MG63 (cell line): Measurements from ENCODE around the gene TANC1. TPM values are rescaled to one million over a fixed set of nuclear protein-coding genes. Genes with fewer than 3 reads are reported as not detected.

Source experiments
- DNase-seq: peaks from one replicate; pipeline ENCODE4 v3.0.0-alpha.2; 2020
- H3K27me3 ChIP-seq: fragments of 250-450 bp; sonication (Bioruptor Pico); 2 replicates; pipeline ENCODE4 v1.5.1; 2020; ENCODE audit warnings: mild to moderate bottlenecking, moderate library complexity
- H3K36me3 ChIP-seq: fragments of 250-450 bp; sonication (Bioruptor Pico); 2 replicates; pipeline ENCODE4 v1.5.1; 2020; ENCODE audit warnings: mild to moderate bottlenecking, moderate library complexity
- H3K4me3 ChIP-seq: fragments of 250-450 bp; sonication (Bioruptor Pico); 2 replicates; pipeline ENCODE4 v1.5.1; 2020; ENCODE audit warnings: mild to moderate bottlenecking, moderate library complexity
- H3K9me3 ChIP-seq: fragments of 250-450 bp; sonication (Bioruptor Pico); 2 replicates; pipeline ENCODE4 v1.5.1; 2020; ENCODE audit warnings: mild to moderate bottlenecking, moderate library complexity
- total RNA-seq: library from RNA; depleted of rRNA; stranded (reverse); fragments of >200 nt; shearing (Covaris generic); gene quantifications from 2 replicates; pipeline ENCODE4 v1.2.3, GENCODE V29; 2014; ENCODE audit warnings: low replicate concordance

TANC1 gene
- total RNA-seq, 1 experiment from 2014 or later = 8.8 TPM

DNA sequence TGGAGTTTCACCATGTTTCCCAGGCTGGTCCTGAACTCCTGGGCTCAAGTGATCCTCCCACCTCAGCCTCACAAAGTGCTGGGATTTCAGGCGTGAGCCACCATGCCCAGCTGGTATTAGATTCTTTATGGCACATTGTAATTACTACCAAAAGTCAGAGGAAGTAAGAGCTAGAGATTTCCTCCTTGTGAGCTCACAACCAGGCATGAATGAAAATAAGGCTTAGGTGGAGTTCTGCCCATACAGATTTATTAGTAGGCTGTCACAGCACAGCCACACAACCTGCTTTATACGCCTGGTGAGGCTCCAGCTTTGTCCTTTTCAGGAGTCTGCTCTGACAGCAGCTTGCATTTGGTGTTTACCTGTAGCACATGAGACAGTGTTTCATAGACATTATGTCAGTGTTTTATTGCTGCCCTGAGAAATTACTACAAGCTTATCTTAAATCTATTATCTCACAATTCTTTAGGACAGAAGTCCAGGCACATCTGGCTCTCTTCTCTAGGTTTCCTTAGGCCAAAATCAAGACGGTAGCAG, 156.6 kb downstream of the TANC1 start:
- no peaks in the 10 kb centered on the region; the same call in 1 of the 2 replicates for H3K36me3 ChIP-seq
- no peaks in the 10 kb centered on the region for H3K27me3 ChIP-seq
- H3K9me3 ChIP-seq = no peaks in the 10 kb centered on the region
- H3K4me3 ChIP-seq = no peak overlapping the region
- no peak for DNase-seq

DNA sequence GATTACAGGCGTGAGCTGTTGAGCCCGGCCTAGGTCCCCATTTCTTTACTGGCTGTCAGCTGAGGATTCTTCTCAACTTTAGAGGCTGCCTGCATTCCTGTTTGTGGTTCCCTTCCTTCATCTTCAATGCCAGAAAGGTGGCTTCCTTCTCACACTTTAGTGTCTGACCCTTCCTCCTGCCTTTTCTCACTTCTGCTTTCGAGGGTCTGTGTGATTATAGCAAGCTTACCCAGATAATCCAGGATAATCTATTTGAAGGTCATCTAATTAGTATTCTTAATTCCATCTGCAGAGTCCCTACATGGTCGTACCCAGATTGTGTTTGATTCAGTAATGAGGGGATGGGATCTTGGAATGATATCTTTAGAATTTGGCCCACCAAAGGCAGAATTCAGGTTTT, 157.4 kb downstream of the TANC1 start:
- Histone ChIP-seq H3K27me3 (no peaks in the 10 kb centered on the region), H3K9me3 (no peaks in the 10 kb centered on the region), H3K36me3 (no peaks in the 10 kb centered on the region; the same call in 1 of the 2 replicates), H3K4me3 (no peak overlapping the region)
- DNase-seq = no peak

DNA sequence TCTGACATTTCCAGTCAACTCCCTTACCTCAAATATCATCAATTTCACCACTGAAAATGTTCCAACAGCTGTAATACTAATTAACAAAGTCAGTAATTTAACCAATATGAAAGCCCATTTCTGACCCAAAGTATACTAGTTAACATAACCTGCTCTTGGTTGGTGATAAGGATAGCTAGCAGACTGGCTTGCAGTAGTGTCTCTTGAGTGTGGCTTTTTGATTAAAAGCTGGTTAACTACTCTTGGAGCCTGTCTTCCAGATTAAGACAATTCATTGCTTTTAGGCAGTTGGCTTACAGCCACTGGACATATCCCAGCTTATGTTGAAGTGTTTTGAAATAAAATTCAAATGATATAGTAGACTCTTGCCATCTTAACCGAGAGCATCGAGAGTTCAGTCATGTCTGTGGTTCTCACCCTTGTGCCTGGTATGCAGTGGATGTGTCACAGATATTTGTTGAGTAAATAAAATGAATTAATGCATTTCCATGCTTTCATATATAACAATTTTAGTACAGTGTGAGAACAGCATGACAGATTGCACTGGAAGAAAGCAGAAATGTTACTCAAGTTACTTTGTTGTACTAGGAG, 158.1 kb downstream of the TANC1 start:
- no peaks in the 10 kb centered on the region; the same call in 1 of the 2 replicates for H3K36me3 ChIP-seq
- no peak overlapping the region for H3K4me3 ChIP-seq
- peak; percentile 4 for DNase-seq
- H3K9me3 ChIP-seq = no peaks in the 10 kb centered on the region
- no peaks in the 10 kb centered on the region for H3K27me3 ChIP-seq

DNA sequence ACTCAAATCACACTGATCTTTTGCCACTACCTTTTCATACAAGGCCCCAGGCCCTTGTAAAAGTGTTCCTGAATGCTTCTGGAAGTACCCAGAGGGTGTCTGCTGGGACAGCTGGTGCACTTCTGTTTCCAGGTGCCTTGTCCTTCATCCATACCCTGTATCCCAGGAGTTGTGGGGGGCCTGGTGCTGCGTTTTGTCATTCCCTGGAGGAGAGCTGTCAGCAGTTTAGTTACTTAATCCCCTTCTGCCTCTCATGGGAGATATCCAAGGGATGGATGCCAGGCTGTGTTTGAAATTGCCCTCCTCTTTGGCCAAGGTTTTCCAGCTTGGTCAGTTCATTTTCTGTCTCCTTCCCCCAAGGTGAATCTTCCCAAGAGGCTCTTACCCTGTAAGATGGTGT, 159.8 kb downstream of the TANC1 start:
- no peaks in the 10 kb centered on the region for H3K27me3 ChIP-seq
- H3K4me3 ChIP-seq = no peak overlapping the region
- H3K36me3 ChIP-seq = no peaks in the 10 kb centered on the region; the same call in 1 of the 2 replicates
- DNase-seq = peak; percentile 9
- no peaks in the 10 kb centered on the region for H3K9me3 ChIP-seq

DNA sequence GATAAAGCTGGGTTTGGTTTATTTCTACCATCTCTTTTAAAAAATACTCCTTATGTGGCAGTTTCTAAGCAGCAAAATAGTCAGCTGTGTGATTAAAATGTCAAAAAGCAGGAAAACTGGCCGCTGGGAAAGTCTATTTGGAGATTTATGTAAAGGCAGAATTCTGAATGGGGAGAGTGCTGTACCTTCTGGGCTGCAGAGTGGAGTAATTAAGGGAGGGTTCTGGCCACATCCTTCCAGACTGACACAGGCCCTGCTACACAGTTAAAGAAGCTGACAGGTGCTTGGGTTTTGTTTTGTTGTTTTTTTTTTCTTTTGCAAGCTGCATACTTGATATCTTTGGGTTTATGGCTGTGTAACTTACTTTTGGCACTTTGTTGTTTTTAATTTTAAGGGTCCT, 160.8 kb downstream of the TANC1 start:
- no peak overlapping the region for H3K4me3 ChIP-seq
- H3K36me3 ChIP-seq = no peaks in the 10 kb centered on the region; the same call in 1 of the 2 replicates
- no peaks in the 10 kb centered on the region for H3K9me3 ChIP-seq
- DNase-seq = no peak
- no peaks in the 10 kb centered on the region for H3K27me3 ChIP-seq

DNA sequence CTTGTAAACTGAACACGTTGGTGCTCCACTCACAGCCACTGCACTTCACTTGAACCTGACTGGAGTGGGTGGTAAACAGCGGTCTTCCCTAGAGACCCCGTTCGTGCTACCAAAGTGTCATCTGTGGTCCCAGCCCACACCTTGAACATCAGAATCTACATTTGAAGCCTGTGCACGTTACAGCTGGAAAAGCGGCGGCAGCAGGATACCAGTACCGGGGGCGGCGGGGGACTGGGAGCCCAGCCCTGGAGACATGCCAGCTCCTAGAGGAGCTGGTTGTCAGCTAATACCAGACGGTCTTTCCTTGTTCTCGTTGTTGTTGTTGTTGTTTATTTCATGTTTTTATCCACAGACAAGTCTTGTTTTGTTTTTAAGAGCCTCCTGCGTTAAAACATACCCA, 161.4 kb downstream of the TANC1 start:
- no peak for DNase-seq
- Histone ChIP-seq H3K4me3 (no peak overlapping the region), H3K9me3 (no peaks in the 10 kb centered on the region), H3K36me3 (no peaks in the 10 kb centered on the region; the same call in 1 of the 2 replicates), H3K27me3 (no peaks in the 10 kb centered on the region)

DNA sequence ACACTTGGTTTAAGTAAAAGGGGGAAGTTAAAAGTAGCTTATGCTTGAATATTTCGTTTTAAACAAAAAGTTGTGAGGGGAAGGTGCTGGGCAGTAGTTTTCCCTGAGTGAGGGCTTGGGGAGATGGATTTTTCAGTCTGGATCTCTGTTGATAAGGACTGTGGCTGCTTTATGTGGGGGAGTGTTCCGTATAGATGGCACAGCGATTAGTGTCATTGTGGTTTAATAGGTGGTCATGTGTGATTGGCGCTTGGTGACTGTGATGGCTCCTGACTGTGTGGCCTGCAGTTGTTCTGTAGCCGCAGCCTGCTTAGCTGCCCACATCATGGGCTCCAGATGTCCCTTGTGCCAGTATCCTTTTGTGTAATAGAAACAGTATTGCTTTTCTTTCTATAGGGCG, 161.9 kb downstream of the TANC1 start:
- no peak for DNase-seq

DNA sequence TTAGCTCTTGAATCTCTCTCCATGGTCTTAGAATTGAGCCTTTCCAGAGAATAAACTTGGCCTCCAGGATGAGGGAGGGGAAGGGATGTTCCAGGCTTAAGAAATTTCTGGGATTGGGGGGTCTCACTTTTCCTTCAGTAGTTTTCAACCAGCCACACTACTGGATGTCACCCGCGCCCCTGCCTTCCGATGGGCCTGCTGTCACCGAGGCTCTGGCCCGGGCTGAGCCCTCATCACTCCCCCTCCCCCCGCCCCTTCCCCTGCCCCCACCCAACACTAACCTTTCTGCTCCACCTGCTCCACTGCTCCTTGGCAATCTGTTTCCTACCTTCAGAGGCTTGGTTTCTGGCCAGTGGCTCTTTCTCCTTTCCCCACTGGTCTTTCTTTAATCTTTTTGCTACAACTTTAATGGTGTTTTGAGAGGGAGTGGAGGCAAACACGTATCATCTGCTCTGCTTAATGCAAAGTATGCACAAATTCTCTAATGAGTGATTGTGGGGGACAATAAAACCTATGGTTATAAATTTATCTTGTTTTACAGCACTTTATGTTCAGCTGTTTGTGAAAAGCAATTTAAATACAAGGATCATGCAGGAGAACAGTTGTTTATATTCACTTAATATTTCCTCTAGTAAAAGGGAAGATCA, 162.9 kb downstream of the TANC1 start:
- no peak for DNase-seq
- no peaks in the 10 kb centered on the region for H3K9me3 ChIP-seq
- no peaks in the 10 kb centered on the region for H3K27me3 ChIP-seq
- no peak overlapping the region for H3K4me3 ChIP-seq
- H3K36me3 ChIP-seq = no peaks in the 10 kb centered on the region; the same call in 1 of the 2 replicates

More for the DNA sequence above, 161.9 kb downstream of the TANC1 start:
- Histone ChIP-seq H3K4me3 (no peak overlapping the region), H3K9me3 (no peaks in the 10 kb centered on the region), H3K27me3 (no peaks in the 10 kb centered on the region), H3K36me3 (no peaks in the 10 kb centered on the region; the same call in 1 of the 2 replicates)

DNA sequence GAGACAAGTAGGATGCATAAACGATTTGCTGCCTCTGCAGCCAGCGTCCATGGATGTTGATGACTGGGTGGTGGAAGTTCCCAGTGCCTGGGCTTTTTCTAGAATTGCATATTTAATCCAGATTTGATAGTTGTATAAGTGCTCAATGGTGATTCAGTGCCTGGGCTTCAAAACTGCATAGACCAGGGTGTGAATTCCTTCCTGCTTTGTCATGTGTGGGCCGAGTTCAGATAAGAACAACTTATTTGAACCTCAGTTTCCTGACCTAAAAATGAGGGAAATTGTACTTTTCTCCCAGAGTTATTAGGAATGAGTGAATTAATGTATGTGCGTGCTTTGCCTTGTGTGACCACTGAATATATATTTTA, 163.5 kb downstream of the TANC1 start:
- Histone ChIP-seq H3K27me3 (no peaks in the 10 kb centered on the region), H3K9me3 (no peaks in the 10 kb centered on the region), H3K4me3 (no peak overlapping the region), H3K36me3 (no peaks in the 10 kb centered on the region; the same call in 1 of the 2 replicates)
- peak; percentile 73 for DNase-seq

DNA sequence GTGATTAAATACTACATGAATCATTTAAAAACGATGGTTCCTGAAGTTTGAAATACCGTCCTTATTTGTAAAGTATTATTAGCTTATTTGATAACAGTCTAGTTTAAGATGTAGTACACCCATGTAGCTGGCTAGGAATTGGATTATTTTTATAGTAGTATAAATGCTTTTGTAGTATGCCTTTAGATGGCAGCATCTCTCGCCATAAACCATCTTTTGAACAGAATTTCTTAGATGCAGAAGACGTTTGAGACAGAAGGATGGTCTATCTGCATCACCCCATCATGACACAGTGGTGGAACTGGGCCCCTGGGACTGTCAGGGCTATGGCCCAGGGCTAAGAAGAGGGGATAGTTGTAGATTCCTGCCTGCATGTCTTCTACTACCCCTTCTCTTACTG, 165.4 kb downstream of the TANC1 start:
- Histone ChIP-seq H3K36me3 (no peaks in the 10 kb centered on the region), H3K27me3 (no peaks in the 10 kb centered on the region), H3K9me3 (no peaks in the 10 kb centered on the region), H3K4me3 (no peak overlapping the region)
- no peak for DNase-seq

DNA sequence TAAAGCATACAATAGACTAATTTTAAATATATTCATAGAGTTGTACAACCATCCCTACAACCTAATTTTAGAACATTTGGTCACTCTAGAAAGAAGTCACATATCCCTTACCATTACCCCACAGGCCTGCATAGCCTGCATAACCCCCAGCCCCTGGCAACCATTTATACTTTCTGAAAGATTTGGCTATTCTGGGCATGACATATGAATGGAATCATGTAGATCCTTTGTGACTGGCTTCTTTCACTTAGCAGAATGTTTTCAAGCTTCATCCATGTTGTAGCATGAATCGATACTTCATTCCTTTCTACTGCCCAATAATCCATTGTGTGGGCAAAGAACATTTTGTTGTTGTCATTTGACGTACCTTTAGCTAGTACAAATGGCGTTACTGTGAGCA, 166.5 kb downstream of the TANC1 start:
- Histone ChIP-seq H3K9me3 (no peaks in the 10 kb centered on the region), H3K27me3 (no peaks in the 10 kb centered on the region), H3K4me3 (no peak overlapping the region), H3K36me3 (no peaks in the 10 kb centered on the region; the same call in 1 of the 2 replicates)
- no peak for DNase-seq

DNA sequence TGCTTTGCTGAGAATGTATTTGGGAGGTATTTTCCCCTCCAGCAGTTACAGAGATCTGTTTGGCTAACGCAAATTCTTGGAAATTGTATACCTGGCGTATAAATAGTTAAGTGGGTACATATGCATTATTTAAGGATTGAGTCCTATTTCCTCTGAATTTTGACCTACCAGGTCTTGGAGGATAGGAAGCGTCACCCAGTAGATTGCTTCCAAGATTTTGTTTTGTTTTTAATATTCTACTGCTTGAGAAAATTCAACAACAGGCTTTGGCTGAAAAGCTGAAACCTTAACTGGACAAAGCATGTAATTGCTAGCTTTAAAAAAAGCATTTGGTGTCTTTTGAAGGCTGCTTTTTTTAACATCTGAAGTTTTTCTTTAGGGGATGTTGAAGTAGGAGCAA, 168.0 kb downstream of the TANC1 start:
- no peaks in the 10 kb centered on the region for H3K27me3 ChIP-seq
- DNase-seq = no peak
- H3K36me3 ChIP-seq = no peaks in the 10 kb centered on the region; the same call in 1 of the 2 replicates
- H3K4me3 ChIP-seq = no peak overlapping the region
- H3K9me3 ChIP-seq = no peaks in the 10 kb centered on the region

DNA sequence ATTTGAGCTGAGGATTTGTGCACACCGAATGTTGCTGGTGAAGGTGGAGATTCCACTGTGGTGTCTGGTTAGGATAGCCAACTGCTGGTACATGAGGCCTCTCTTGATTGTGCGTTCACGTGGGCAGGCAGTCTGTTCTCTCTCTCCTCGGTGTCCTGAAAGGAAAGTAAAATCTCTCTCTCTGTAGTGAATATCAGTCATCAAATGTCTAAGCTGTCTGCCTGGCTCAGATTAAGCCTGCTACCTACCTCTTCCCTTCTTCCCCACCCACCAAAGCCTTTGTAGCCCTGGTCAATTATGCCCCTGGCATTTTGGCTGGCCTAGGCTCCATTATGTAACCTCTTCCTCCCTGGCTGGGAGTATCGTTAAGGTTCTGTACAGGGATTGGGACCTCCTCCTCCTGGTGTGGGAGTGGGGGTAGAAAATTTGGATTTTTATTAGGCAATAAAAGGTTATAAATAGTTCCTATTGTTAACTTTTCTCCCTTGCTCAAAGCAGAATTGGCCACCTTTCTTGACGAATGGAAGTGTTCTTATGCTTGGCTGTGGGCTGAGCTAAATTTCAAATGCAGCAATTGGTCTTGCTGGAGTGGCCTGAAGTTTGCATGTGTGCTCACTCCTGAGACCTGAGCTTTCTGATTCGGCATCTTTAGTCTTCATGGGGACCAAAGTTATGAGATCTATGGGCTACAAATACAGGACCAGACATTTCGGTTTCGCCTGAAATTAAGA, 169.2 kb downstream of the TANC1 start:
- peak; percentile 30 for DNase-seq
- no peaks in the 10 kb centered on the region for H3K9me3 ChIP-seq
- no peak overlapping the region for H3K4me3 ChIP-seq
- no peaks in the 10 kb centered on the region; the same call in 1 of the 2 replicates for H3K36me3 ChIP-seq
- no peaks in the 10 kb centered on the region for H3K27me3 ChIP-seq

DNA sequence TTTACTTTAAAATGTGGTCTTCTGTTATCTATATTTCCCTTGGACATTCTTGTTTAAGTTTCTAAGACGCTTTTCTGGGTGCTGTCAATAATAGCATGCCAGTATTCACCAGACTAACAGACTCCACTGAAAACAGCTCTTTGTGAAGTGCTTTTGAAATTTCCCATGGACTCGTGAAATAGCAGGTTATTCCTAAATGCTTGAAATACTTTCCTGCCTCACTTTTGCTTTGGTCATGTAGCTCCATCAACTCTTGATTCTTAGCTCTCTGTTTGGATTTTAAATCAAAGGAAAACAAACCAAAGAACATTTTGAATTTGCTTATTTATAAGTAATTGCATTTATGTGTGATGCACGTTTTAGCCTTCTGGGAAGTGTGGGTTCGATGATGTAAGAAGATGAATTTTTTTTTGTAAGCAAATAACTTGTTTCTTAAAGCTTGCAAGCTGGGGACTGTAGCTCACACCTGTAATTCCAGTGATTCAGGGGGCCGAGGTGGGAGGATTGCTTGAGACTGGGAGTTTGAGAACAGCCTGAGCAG, 170.3 kb downstream of the TANC1 start:
- no peaks in the 10 kb centered on the region for H3K9me3 ChIP-seq
- H3K4me3 ChIP-seq = no peak overlapping the region
- no peaks in the 10 kb centered on the region; the same call in 1 of the 2 replicates for H3K36me3 ChIP-seq
- no peak for DNase-seq
- H3K27me3 ChIP-seq = no peaks in the 10 kb centered on the region

DNA sequence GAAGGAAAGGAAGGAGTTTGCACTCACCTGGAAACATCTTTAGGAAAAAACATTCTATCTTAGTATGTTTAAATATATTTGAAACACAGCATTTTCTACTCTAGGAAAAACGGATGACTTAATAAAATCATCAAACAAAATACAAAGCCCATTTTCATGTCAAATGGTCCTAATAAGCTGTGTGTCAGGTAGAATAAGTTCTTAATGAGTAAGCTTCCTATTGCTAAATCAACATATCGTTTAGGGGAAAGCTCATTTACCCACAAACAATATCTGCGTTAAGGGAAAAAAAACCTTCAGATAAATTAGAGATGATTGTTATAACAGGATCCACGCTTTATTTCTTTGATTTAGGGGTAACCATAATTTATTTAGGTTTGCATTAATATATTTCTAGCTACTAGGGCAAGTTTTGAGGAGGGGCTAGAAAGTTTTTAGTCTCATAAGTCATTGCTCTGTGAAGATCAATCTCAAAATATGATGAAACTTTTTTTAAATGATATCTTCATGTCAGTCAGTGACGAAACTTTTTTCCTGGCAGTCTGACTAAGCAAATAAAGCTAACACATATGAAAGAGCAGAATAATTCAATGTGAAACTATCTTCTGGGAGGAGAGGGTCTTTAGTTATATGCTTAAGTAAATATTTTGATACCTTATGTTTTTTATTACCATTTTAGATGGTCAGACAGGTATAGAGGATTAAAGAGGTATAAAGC, 170.9 kb downstream of the TANC1 start:
- H3K27me3 ChIP-seq = no peaks in the 10 kb centered on the region
- no peaks in the 10 kb centered on the region; the same call in 1 of the 2 replicates for H3K36me3 ChIP-seq
- H3K4me3 ChIP-seq = no peak overlapping the region
- H3K9me3 ChIP-seq = no peaks in the 10 kb centered on the region
- DNase-seq = no peak

DNA sequence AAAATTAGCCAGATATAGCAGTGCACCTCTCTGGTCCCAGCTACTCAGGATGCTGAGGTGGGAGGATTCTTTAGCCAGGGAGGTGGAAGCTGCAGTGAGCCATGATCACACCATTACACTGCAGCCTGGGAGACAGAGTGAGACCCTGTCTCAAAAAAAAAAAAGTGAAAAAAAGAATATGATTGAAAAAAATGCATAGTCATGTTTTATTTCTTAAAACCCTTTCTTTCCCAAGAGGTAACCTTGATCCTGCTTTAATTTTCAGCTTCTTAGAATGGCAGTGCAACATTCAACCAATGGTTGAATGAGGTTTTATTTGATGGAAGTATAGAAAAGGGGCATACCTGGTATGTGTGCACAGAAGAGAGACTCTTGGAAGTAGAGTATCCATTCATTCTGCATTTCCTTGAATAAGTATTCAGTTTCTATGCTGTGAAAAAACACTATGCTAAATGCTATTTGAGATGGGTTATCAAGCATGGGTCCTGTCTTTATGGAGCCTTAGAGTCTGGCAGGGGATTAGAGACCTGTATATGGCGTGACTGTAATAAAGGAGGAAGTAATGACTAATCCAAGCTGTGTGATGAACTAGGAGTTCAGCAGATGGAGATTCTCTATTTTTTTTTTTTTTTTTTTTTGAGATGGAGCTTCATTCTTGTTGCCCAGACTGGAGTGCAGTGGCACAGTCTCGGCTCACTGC, 171.8 kb downstream of the TANC1 start:
- DNase-seq = no peak

More for the DNA sequence above, 171.8 kb downstream of the TANC1 start:
- Histone ChIP-seq H3K4me3 (no peak overlapping the region), H3K9me3 (no peaks in the 10 kb centered on the region), H3K36me3 (no peaks in the 10 kb centered on the region; the same call in 1 of the 2 replicates), H3K27me3 (no peaks in the 10 kb centered on the region)
